Ectodermal cell (in vitro differentiated cells): ENCODE measurements around the gene EVI5.
"Not testable (repeated sequence)": the region's sequence is repeated elsewhere in the genome, so short reads cannot be mapped to it uniquely, and the experiment has no call there.

ENCODE experiments used
- H3K27ac ChIP-seq: 2 replicates; pipeline ENCODE4 v1.7.0; 2013; ENCODE audit warnings: mild to moderate bottlenecking, low read depth, low read length; ENCODE audit not compliant: insufficient read depth, poor library complexity, severe bottlenecking
- H3K27me3 ChIP-seq: 2 replicates; pipeline ENCODE4 v1.7.0; 2013; ENCODE audit warnings: mild to moderate bottlenecking, low read length; ENCODE audit not compliant: insufficient read depth, control insufficient read depth, poor library complexity, severe bottlenecking
- H3K36me3 ChIP-seq: one replicate; pipeline ENCODE4 v1.7.0; 2013; ENCODE audit warnings: low read length; ENCODE audit not compliant: control insufficient read depth, insufficient read depth
- H3K4me1 ChIP-seq: one replicate; pipeline ENCODE4 v1.7.0; 2013; ENCODE audit warnings: low read length; ENCODE audit not compliant: control insufficient read depth, insufficient read depth
- H3K4me3 ChIP-seq: 2 replicates; pipeline ENCODE4 v1.7.0; 2013; ENCODE audit warnings: low read depth, low read length, control low read depth; ENCODE audit not compliant: insufficient read depth
- H3K9me3 ChIP-seq: 2 replicates; pipeline ENCODE4 v1.7.0; 2013; ENCODE audit warnings: mild to moderate bottlenecking, low read length, moderate library complexity; ENCODE audit not compliant: control insufficient read depth
- WGBS, 2 experiments: methylation state at CpG; one replicate each; pipeline ENCODE4 v1.1.7; 2013; ENCODE audit warnings: missing lambda C conversion rate in 2 of 2; 5-methylcytosine and 5-hydroxymethylcytosine counted together

Gene EVI5

DNA sequence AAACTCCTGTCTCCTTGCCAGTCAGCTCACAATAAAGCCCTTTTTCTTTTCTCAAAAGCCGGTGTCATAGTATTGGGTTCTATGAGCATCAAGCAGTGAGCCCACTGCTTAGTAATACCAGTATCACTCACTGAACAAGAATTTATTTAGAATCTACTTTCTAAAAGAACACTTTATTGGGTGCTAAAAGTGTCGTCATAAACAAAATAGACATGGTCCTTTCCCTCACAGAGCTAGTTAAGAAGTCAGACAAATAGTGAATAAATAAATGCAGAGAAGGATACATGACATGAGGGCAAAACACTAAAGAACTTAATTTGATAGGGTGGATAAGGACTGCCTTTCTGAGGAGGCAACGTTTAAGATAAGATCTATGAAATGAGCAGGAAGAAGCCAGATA, 32.2 kb downstream of the EVI5 start:
- no peaks in the 10 kb centered on the region for H3K4me1 ChIP-seq
- no peaks in the 10 kb centered on the region for H3K27me3 ChIP-seq
- no peaks in the 10 kb centered on the region for H3K9me3 ChIP-seq
- WGBS, 2 experiments = 89 to 94% methylated on average over 3 of the region's 3 CpGs
- H3K4me3 ChIP-seq = no peak overlapping the region
- no peaks in the 10 kb centered on the region for H3K36me3 ChIP-seq
- H3K27ac ChIP-seq = no peak overlapping the region

DNA sequence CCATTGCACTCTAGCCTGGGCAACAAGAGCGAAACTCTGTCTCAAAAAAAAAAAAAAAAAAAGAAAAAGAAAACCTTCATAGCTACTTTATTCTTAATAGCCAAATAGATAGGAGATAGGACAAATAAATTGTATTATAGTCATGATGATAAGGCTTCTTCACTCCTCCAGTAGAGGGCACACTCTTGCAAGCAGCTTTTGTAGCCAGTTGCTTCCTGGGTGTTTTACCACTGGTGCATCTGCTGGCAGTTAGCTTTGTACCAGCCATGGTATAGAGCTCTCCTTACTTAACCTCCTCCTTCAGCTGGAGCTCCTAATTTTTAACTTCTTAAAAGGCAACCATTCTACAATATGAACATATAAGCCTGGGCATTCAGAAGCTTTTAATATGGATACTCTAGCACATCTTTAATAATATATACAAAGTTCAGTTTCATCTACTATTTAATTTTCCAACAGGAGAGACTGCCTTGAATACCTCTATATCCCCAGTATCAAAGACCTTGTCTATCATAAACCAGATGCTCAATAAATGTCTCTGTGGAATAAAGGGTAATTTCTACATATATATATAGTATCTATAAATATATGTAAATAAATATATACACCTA, 35.8 kb downstream of the EVI5 start:
- WGBS, 2 experiments = no CpG with 5 or more reads among the region's 1 CpG
- Histone ChIP-seq H3K27me3 (no peaks in the 10 kb centered on the region), H3K27ac (no peak overlapping the region), H3K4me1 (no peaks in the 10 kb centered on the region), H3K36me3 (no peaks in the 10 kb centered on the region), H3K4me3 (no peak overlapping the region), H3K9me3 (no peaks in the 10 kb centered on the region)

DNA sequence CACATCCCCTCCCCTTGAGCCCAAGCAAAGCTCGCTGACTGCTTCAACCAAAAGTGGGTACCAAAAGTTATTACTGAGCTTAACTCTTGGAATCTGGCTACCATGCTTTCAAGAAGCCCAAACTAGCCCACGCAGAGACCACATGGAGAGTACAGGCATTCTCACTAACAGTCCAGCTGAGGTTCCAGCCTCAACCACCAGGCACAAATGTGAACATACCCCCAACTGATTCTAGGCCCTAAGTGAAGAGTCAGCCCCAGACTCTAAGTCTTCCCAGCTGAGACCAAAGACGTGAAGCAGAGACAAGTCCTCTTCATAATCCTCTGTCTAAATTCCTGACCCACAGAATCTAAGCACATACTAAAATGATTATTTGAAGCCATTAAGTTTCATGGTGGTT, 36.8 kb downstream of the EVI5 start:
- Histone ChIP-seq H3K4me3 (no peak overlapping the region), H3K9me3 (no peaks in the 10 kb centered on the region), H3K27ac (no peak overlapping the region), H3K27me3 (no peaks in the 10 kb centered on the region), H3K4me1 (no peaks in the 10 kb centered on the region), H3K36me3 (no peaks in the 10 kb centered on the region)
- 88 to 93% methylated on average over 3 of the region's 3 CpGs for WGBS, 2 experiments

DNA sequence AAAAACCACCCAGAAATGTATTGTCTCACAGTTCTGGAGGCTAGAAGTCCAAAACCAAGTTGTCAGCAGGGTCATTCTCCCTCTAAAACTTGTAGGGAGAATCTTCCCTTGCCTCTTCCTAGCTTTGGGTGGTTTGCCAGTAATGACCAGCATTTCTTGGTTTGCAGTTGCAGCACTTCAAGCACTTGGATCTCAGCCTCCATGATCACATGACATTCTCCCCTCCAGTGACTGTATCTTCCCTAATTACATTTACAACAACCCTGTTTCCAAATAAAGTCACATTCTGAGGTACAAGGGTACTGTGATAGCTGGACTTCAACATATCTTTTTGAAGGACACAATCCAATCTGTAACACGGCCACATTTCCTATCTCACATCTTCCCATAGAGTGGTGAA, 37.2 kb downstream of the EVI5 start:
- H3K9me3 ChIP-seq = no peaks in the 10 kb centered on the region
- no peaks in the 10 kb centered on the region for H3K4me1 ChIP-seq
- WGBS, 2 experiments = 88 to 89% methylated on average over 1 of the region's 1 CpG
- no peak overlapping the region for H3K27ac ChIP-seq
- H3K36me3 ChIP-seq = no peaks in the 10 kb centered on the region
- H3K27me3 ChIP-seq = no peaks in the 10 kb centered on the region
- H3K4me3 ChIP-seq = no peak overlapping the region

DNA sequence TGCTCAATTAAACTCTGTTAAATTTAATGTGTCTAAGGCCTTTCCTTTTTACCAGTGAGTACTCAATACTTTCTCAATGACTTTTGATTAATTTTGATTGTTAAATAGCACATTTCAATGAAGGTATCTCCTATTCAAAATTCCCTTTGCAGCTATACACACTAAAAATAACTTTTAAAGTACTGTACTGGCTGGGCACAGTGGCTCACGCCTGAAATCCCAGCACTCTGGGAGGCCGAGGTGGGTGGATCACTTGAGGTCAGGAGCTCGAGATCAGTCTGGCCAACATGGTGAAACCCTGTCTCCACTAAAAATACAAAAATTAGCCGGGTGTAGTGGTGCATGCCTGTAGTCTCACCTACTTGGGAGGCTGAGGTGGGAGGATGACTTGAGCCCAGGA, 38.7 kb downstream of the EVI5 start:
- H3K27me3 ChIP-seq, H3K4me3 ChIP-seq, H3K36me3 ChIP-seq, H3K4me1 ChIP-seq, H3K9me3 ChIP-seq, H3K27ac ChIP-seq: not testable (repeated sequence)
- WGBS, 2 experiments = 89 to 90% methylated on average over 4 of the region's 4 CpGs

DNA sequence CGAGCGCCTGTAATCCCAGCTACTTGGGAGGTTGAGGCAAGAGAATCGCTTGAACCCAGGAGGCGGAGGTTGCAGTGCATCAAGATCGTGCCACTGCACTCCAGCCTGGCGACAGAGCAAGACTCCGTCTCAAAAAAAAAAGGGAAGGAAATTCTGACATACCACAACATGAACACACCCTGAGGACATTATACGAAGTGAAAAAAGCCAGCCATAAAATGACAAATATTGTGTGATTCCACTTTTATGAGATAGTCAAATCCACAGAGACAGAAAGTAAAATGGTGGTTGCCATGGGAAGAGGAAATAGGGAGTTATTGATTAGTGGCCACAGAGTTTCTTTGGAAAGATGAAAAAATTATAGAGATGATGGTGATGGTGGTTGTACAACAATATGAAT, 41.7 kb downstream of the EVI5 start:
- 94 to 98% methylated on average over 8 of the region's 8 CpGs for WGBS, 2 experiments

DNA sequence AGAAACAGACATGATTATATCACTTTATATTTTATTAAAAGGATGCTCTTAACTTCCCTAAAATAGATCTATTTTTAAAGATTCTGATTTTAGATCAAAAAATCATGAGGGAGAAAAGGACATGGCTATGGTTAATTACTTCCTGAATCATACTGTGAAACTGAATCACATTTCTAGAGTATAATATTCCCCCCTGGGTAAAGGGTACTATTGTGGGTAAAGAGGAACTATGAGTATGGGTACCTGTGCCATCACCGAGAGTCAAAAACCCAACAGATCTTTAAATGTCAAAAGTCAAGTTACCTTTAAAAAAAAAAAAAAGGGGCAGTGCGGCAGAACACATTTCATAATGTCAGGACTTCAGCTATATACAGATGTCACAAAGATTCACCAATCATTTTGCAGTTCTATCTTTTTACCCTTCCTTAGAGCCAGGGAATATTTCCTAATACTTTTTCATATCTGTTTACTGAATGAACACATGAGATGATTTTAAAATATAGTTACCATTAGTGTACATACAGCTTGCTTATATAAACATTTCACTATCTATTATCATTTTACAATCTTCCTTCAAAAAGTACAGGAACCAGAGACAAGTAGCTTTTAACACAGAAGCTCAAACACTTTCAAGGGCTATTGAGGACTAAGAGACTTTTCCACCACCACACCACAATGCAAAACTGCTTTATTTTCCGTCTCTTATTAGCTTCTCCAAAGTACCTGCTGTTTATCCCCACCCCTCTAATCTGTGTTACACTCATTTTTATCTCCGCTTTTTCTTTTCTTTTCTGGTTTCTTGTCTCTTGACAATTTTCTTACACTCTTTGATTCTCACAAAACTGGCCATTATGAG, 45.0 kb downstream of the EVI5 start:
- Histone ChIP-seq H3K4me3 (no peak overlapping the region), H3K9me3 (no peaks in the 10 kb centered on the region), H3K27me3 (no peaks in the 10 kb centered on the region), H3K36me3 (no peaks in the 10 kb centered on the region), H3K4me1 (no peaks in the 10 kb centered on the region), H3K27ac (no peak overlapping the region)
- 86 to 92% methylated on average over 4 of the region's 4 CpGs for WGBS, 2 experiments

More for the DNA sequence above, 41.7 kb downstream of the EVI5 start:
- Histone ChIP-seq H3K27ac (no peak overlapping the region), H3K4me1 (no peaks in the 10 kb centered on the region), H3K36me3 (no peaks in the 10 kb centered on the region), H3K4me3 (no peak overlapping the region), H3K27me3 (no peaks in the 10 kb centered on the region), H3K9me3 (no peaks in the 10 kb centered on the region)

DNA sequence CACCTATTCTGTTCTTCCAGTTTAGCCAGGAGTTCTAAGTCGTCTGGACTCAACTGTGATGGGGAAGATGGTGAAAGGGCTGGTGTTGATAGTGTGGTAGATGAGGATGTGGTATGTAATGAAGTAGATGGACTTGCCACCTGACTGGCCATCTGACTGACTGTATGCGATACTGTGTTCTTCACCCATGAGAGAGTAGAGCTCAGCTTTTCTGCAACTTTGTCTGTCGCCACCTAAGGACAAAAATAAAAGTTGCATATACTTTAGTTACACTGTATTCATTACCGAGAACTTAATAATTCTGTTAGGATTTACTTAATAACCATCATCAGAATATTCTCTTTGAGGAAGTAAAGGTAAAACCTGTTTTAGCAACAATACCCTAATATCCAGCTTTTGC, 48.5 kb downstream of the EVI5 start:
- no peaks in the 10 kb centered on the region for H3K4me1 ChIP-seq
- no peaks in the 10 kb centered on the region for H3K36me3 ChIP-seq
- H3K27me3 ChIP-seq = no peaks in the 10 kb centered on the region
- no peak overlapping the region for H3K27ac ChIP-seq
- H3K4me3 ChIP-seq = no peak overlapping the region
- H3K9me3 ChIP-seq = no peaks in the 10 kb centered on the region
- 81 to 85% methylated on average over 2 to 4 of the region's 4 CpGs for WGBS, 2 experiments

DNA sequence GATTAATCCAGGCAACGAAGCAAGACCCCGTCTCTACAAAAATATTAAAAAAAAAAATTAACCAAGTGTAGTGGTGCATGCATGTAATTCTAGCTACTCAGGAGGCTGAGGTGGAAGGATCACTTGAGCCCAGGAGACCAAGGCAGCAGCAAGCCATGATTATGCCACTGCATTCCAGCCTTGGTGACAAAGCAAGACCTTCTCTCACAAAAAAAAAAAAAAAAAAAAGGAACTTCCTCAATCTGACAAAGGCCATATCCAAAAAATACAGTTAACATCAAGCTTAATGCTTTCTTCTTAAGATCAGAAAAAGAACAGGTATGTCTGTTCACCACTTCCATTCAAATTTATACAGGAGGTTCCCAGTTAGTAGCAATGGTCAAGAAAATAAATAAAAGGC, 54.4 kb downstream of the EVI5 start:
- no peaks in the 10 kb centered on the region for H3K9me3 ChIP-seq
- no peaks in the 10 kb centered on the region for H3K4me1 ChIP-seq
- no peaks in the 10 kb centered on the region for H3K27me3 ChIP-seq
- 94 to 100% methylated on average over 2 of the region's 2 CpGs for WGBS, 2 experiments
- H3K4me3 ChIP-seq = no peak overlapping the region
- H3K36me3 ChIP-seq = no peaks in the 10 kb centered on the region
- no peak overlapping the region for H3K27ac ChIP-seq

DNA sequence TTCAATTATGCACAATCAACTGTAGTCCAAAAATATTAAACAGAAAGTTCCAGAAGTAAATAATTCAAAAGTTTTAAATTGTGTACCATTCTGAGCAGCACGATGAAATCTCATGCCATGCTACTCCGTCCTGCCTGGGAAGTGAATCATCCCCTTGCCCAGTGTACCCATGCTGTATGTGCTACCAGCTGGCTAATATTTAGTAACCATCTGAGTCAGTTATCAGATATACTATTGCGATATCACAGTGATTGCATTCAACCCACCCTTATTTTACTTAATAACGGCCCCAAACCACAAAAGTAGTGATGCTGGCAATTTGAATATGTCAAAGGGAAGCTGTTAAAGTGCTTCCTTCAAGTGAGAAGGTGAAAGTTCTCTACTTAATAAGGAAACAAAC, 56.2 kb downstream of the EVI5 start:
- H3K9me3 ChIP-seq = no peaks in the 10 kb centered on the region
- H3K4me3 ChIP-seq = no peak overlapping the region
- WGBS, 2 experiments = 97% methylated on average over 3 to 4 of the region's 4 CpGs
- H3K4me1 ChIP-seq = no peaks in the 10 kb centered on the region
- H3K27ac ChIP-seq = no peak overlapping the region
- H3K36me3 ChIP-seq = no peaks in the 10 kb centered on the region
- no peaks in the 10 kb centered on the region for H3K27me3 ChIP-seq
